Amniotic epithelial cell (primary cell): Measurements from ENCODE around the gene MAS1.
"Not testable (repeated sequence)": the region's sequence is repeated elsewhere in the genome, so short reads cannot be mapped to it uniquely, and the experiment has no call there.

Source experiments
- DNase-seq: peaks from one replicate; pipeline ENCODE4 v3.0.0-alpha.2; 2010; ENCODE audit warnings: low read depth

MAS1 gene

DNA sequence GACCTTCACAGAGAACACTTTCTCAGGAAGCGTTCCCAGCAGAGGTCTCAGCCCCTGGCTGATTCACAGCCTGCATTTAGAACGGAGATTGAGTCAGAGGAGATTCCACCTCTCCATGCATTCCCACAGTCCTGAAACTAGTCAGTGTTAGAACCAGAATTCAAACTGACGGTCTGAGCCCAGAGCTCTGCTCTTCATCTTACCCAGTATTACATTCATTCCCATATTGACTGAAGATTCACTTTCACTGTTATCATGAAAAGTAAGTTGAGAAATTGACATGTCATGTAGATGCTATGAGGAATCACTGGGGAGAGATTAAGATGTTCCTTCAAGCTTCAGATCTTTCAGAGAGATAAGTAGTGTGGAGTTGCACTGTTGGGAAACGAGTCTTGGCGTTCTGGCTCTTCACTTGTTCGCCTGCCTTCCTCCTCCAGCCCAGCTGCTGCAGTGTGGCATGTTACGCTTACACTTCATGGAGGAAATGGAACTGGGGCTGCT is 28.3 kb downstream of the MAS1 start:
- DNase-seq: peak; percentile 89

DNA sequence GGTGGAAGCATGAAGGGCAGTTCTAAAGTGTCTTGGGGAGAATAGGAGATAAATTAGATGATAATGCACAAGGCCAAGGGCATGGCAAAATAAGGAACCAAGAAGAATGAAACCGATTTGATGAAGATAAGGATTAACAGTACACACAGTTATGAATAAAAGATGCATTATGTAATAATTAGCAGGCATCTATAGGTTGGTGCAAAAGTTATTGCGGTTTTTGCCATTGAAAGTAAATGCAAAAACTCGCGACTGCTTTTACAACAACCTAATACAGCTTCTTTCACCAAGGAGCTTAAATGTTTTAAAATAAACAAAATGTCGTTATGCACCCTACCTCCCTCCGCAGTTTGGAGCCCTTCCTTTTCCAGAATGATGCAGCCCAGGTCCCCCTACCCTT is 29.0 kb downstream of the MAS1 start:
- no peak for DNase-seq

DNA sequence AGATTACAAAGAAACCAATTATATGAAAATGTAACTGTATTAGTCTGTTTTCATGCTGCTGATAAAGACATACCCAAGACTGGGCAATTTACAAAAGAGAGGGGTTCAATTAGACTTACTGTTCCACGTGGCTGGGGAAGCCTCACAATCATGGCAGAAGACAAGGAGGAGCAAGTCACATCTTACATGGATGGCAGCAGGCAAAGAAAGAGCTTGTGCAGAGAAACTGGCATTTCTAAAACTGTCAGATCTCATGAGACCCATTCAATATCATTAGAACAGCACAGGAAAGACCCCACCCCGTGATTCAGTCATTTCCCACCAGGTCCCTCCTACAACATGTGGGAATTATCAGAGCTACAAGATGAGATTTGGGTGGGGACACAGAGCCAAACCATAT is 33.4 kb downstream of the MAS1 start:
- DNase-seq: not testable (repeated sequence)

DNA sequence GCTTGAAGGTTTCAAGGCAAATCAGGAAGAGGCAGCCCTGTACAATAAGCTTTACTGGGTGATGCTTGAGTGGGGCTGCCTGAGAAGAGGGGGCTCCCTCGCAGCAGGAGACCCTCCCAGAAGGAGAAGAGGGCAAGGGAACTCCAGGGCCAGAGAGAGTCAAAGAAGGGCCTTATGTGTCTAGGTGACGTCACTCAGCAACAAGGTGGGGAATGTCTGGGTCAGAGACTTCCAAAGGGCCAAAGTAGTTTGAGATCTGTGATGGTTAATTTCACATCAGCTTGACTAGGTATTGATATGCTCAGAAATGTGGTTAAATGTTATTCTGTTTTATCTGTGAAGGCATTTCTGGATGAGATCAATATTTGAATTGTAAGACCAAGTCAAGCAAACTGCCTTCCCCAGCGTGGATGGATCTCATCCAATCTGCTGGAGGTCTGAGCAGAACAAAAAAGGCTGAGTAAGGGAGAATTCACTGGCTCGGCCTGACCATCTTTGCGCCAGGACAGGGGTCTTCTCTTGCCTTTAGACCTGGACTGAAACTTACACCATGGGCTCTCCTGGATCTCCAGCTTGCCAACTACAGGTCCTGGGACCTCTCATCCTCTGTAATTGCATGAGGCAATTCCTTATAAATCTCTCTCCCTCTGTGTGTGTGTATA is 35.9 kb downstream of the MAS1 start:
- DNase-seq: no peak

- DNase-seq: no peak
These were observed 39.0 kb downstream of the MAS1 start for GRCh38 chr6:159929819-159930218.

- DNase-seq: no peak
These were observed 40.3 kb downstream of the MAS1 start for GRCh38 chr6:159931112-159931511.

DNA sequence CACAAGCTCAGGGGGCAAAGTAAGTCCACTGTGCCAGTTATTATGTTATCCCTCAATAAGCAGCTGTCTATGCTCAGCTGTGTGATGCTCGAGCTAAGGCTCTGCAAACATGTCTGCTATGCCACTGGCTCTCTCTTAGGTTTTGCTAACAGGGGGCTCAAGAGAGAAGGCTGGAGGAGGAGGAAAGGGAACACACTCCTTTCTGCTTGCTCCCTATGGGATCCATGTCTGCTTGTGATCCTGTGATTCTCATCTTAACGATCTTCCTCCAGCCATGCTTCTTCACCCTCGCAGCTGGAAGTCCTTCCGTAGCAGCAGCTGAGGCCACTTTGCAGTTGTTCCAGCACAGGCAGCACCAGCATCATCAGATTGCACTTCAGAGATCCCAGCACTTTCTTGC is 41.1 kb downstream of the MAS1 start:
- DNase-seq: no peak

DNA sequence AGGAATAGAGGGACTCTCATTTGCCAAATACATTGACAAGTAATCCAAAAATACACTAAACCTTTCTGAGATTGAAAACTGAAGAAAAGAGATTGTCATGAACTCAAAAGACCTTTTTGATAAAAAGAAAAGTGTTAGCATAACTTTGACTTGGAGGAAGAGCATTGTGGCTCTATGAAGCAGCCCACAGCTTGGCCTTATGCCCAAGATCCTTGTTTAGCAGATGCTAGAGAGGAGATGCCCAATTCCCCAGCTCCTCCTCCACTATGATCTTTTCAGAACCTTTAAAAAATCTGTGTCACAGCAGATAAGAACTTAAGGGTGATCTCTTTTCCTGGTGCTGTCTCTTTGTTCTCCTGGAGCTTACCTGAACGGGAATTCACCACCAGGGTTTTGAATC is 42.3 kb downstream of the MAS1 start:
- no peak for DNase-seq

GRCh38 chr6:159934181-159934580 is 43.4 kb downstream of the MAS1 start:
- DNase-seq: no peak

DNA sequence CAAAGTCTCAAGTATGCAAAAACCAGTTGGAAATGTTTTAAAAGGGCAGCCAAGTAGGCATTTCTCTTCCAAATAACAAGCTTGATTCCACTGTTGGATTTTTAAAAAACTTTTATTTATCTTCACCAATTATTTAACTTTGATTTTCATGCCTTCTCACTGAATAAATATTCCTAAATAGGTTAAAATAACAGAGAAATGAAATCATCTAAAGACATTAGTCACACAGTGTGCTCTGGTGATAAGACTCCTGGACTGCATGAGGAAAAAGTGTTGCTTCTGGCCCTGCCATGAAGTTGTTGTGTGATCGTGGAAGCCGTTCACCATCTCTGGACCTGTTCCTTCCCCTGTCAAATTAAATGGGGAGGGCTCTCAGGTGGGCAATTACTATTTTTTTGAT is 44.3 kb downstream of the MAS1 start:
- DNase-seq: peak; percentile 47

GRCh38 chr6:159935633-159936032 is 44.8 kb downstream of the MAS1 start:
- DNase-seq: peak; percentile 60

DNA sequence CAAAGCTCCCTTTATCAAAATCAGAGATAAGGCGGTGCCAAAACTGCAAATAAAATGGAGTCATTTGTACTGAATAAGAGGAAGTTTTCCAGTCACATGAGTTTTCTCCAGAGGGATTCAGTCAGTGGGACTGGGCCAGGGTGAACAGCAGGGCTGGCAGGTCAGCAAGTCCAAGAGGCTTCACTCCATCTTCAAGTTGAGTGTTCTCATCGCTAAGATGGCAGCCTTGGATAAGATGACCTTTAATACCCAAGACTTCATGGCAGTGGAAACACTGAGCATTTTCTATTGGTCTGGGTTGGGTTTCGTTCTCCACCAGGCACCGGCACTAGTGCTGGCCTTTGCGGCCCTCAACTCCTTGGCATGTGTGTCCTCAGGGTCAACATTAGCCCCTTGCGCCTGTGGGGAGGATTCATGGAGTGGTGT is 48.8 kb downstream of the MAS1 start:
- peak; percentile 52 for DNase-seq
